Stimulated activated CD4-positive, alpha-beta T cell treated with anti-CD3 and anti-CD28 coated beads, TNF-alpha, amount 100 ng/mL, for 4 hours (primary cell): Measurements from ENCODE around the gene OGFR.
A peak's percentile ranks its signal among the peaks of the same experiment; 100 is the strongest.

Experiments used
- DNase-seq, 3 experiments: peaks; one replicate each; pipeline ENCODE4 v3.0.0-alpha.2; 2020; ENCODE audit warnings: low read depth in 3 of 3

The OGFR gene

GRCh38 chr20:62800314-62801259 lies 4.0 kb upstream of the OGFR start:
- DNase-seq = no peak

GRCh38 chr20:62801284-62802010 lies 3.2 kb upstream of the OGFR start:
- no peak for DNase-seq

GRCh38 chr20:62802026-62802712 lies 2.5 kb upstream of the OGFR start:
- DNase-seq = no peak

- DNase-seq = no peak
These were observed 511 bp upstream of the OGFR start for GRCh38 chr20:62804021-62804626.

GRCh38 chr20:62805155-62805710 lies 598 bp downstream of the OGFR start:
- peak; percentile 39 to 60 (median 51) for DNase-seq

GRCh38 chr20:62805711-62806382 lies 1.2 kb downstream of the OGFR start:
- no peak for DNase-seq

- DNase-seq = no peak
These were observed 1.9 kb downstream of the OGFR start for GRCh38 chr20:62806383-62807050.

GRCh38 chr20:62807444-62808210 lies 3.0 kb downstream of the OGFR start:
- no peak for DNase-seq

GRCh38 chr20:62808211-62808865 lies 3.7 kb downstream of the OGFR start:
- peak; percentile 47 to 64 (median 58) for DNase-seq

GRCh38 chr20:62809530-62810428 lies 5.1 kb downstream of the OGFR start:
- no peak for DNase-seq

GRCh38 chr20:62811320-62811719 lies 6.7 kb downstream of the OGFR start:
- DNase-seq = no peak

- no peak for DNase-seq
These were observed 7.1 kb downstream of the OGFR start for GRCh38 chr20:62811720-62812119.

- no peak for DNase-seq
These were observed 7.7 kb downstream of the OGFR start for GRCh38 chr20:62812181-62812906.

- no peak for DNase-seq
These were observed 8.2 kb downstream of the OGFR start for GRCh38 chr20:62812907-62813200.

GRCh38 chr20:62813588-62813987 lies 9.0 kb downstream of the OGFR start:
- DNase-seq = no peak

GRCh38 chr20:62814060-62814708 lies 9.5 kb downstream of the OGFR start:
- no peak for DNase-seq

- no peak for DNase-seq
These were observed 10.1 kb downstream of the OGFR start for GRCh38 chr20:62814709-62815065.
